ENCODE results near the gene DDIT3.

DNA sequence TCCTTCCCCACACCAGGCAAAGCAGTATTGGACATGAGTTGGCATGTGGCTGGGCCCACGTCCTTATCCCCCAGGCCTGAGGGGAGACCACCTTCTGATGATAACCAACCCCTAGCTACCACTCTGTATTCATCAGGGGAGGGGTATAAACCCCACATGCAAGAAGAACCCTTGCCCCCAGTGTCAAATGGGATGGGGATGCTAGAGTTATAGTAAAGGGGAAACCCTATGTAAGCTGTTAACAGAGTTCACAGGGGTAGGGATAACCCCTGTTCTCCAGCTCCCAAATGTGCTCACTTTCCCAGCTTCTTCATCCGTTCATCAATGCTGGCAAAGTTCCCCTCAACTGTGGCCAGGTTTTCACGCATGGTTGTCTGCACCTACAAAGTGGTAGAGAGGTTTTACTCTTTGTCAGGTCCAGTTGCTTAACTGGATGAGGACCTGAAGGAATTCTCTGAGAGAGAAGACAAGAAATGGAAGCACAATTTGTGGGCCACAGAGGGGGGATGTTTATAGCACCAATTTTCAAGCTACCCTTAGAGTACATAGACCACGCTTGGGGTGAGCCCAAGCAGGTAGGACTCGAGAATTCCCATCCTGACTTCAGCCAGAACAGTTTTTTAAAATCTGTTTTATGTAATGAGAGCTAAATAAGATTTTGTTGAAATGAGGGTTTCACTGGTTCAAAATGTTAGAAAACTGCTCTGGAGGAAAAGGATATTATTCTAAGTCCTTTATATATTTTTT, 10.3 kb upstream of the DDIT3 start:
- no peak for TF ChIP-seq EZH2 (IDR thresholded peaks at IDR 0.05; ENCODE audit: insufficient read depth, poor library complexity, severe bottlenecking)
- TF ChIP-seq EZH2phosphoT487 (IDR thresholded peaks at IDR 0.05; ENCODE audit: insufficient read depth, low read depth) = no peak

Data from GM23248 (cell line).